ENCODE data around the gene NAMPT. TPM values are rescaled to one million over a fixed set of nuclear protein-coding genes. Genes with fewer than 3 reads are reported as not detected.

NAMPT gene
- total and polyA plus RNA-seq, 9 of the 15 experiments (the other 6 are each of a cell fraction or from before 2014, with no cell fraction given), result 41.1 to 160 (median 106) TPM

DNA sequence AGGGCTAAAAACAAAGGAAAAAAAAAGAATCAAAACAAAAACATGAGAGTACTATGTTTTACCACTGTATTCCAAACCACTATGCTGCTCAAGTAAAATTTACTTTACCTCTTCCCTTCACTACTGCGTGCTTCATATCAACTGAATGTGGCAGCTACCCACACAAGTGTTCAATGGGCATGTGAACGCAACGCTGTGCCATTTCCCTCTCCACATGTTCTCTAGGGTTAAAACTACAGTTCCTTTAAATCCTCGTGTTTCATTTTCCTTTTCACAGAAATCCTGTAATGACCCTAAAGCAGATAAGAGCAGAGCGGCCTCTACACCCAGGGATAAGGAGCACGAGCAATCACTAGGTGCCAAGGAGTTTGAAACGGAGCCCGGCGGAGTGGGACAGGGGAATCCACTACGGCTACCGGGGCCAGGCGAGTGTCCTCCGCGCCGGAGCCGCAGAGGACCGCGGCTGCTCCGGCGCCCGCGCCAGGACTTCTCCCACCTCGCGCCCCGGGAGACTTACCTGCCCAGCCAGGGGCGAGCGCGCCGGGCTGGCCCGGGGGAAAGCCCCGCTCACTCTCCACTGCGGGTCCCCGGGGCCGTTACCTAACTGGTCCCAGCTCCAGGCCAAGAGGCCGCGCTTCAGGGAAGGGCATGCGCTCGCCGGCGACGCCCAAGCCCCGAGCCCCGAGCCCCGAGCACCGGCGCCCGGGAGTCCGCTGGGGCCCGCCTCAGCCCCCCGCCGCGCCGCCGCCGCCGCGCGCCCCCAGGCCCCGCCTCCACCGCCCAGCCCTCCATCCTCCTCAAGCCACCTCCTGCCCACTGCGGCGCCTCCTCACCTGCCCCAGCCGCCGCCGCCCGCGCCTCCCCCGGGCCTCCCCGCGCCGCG, 711 bp downstream of the NAMPT start (continued):
- TF ChIP-seq ZNF407 (IDR thresholded peaks at IDR 0.05; ENCODE audit: low read depth) (no peak), TCFL5 (CRISPR knock-in tag; conservative IDR thresholded peaks at IDR 0.05) (no peak), SNIP1 (IDR thresholded peaks at IDR 0.05; ENCODE audit: low read depth) (no peak), NELFE (IDR thresholded peaks at IDR 0.05; ENCODE audit: insufficient read depth, insufficient read length) (no peak), SMARCA4 (IDR thresholded peaks at IDR 0.05) (peak; percentile 77), CAMTA2 (CRISPR knock-in tag; conservative IDR thresholded peaks at IDR 0.05) (no peak), MXD1 (CRISPR knock-in tag; IDR thresholded peaks at IDR 0.05; ENCODE audit: borderline replicate concordance, poor library complexity, severe bottlenecking) (peak; percentile 59), HDAC1 (IDR thresholded peaks at IDR 0.05) (peak; percentile 19 to 93; a peak in 2 of 4 replicates), PHF21A (IDR thresholded peaks at IDR 0.05; ENCODE audit: borderline replicate concordance, low read depth) (no peak), TRIM28 (IDR thresholded peaks at IDR 0.05) (peak; percentile 46; the same call in 1 of the 2 replicates), SLC30A9 (CRISPR knock-in tag; IDR thresholded peaks at IDR 0.05) (no peak), EGR1 (conservative IDR thresholded peaks at IDR 0.05) (no peak), ZNF766 (CRISPR knock-in tag; conservative IDR thresholded peaks at IDR 0.05) (no peak)
- TF ChIP-seq, protein P1, sequence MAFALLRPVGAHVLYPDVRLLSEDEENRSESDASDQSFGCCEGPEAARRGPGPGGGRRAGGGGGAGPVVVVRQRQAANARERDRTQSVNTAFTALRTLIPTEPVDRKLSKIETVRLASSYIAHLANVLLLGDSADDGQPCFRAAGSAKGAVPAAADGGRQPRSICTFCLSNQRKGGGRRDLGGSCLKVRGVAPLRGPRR (CRISPR knock-in tag; IDR thresholded peaks at IDR 0.05), result no peak
- TF ChIP-seq, protein P2, sequence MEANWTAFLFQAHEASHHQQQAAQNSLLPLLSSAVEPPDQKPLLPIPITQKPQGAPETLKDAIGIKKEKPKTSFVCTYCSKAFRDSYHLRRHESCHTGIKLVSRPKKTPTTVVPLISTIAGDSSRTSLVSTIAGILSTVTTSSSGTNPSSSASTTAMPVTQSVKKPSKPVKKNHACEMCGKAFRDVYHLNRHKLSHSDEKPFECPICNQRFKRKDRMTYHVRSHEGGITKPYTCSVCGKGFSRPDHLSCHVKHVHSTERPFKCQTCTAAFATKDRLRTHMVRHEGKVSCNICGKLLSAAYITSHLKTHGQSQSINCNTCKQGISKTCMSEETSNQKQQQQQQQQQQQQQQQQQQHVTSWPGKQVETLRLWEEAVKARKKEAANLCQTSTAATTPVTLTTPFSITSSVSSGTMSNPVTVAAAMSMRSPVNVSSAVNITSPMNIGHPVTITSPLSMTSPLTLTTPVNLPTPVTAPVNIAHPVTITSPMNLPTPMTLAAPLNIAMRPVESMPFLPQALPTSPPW (CRISPR knock-in tag; IDR thresholded peaks at IDR 0.05), result no peak
- TF ChIP-seq, protein P3, sequence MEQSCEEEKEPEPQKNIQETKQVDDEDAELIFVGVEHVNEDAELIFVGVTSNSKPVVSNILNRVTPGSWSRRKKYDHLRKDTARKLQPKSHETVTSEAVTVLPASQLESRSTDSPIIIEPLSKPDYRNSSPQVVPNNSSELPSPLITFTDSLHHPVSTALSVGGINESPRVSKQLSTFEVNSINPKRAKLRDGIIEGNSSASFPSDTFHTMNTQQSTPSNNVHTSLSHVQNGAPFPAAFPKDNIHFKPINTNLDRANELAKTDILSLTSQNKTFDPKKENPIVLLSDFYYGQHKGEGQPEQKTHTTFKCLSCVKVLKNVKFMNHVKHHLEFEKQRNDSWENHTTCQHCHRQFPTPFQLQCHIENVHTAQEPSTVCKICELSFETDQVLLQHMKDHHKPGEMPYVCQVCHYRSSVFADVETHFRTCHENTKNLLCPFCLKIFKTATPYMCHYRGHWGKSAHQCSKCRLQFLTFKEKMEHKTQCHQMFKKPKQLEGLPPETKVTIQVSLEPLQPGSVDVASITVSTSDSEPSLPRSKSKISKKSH (CRISPR knock-in tag; IDR thresholded peaks at IDR 0.05), result no peak

All from K562 (cell line).